ENCODE results near the gene CD44. TPM values are rescaled to one million over a fixed set of nuclear protein-coding genes. Genes with fewer than 3 reads are reported as not detected.

CD44 gene
- total and polyA plus RNA-seq, 4 donors: 4.1 to 26.9 (median 14.6) TPM

DNA sequence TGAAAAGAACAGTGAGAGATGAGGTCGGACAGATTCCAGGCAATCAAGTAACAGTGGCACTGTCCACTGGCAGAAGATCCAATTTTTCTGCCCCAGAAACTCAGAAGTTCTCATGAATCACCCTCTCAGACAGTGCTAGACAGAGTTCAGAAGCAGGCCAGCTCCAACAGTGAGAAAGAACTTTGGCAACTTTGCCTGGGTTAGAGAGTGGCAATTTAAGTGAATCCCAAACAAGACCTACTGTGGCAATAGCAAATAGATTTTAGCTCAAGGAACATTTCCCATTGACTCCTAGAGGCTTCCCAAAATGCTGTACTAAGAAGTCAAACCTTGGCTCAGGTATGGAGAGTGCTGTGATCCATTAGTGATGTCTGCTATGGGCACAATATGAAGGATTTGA lies 12.3 kb downstream of the CD44 start:
- Histone ChIP-seq H3K27me3 (ENCODE audit: control insufficient read depth in 4 of 4, insufficient read depth in 4 of 4, low read length in 3 of 4) (no peaks in the 10 kb centered on the region), H3K4me1 (ENCODE audit: control insufficient read depth in 4 of 4, insufficient read depth in 4 of 4, low read length in 3 of 4) (no peaks in the 10 kb centered on the region), H3K4me3 (ENCODE audit: low read depth in 1 of 3, low read length in 3 of 3) (no peak overlapping the region), H3K27ac (ENCODE audit: low read depth in 1 of 2, low read length in 2 of 2) (no peak overlapping the region), H3K36me3 (ENCODE audit: control insufficient read depth in 4 of 4, insufficient read depth in 3 of 4, low read depth in 1 of 4, low read length in 3 of 4) (no peaks in the 10 kb centered on the region), H3K9me3 (ENCODE audit: control insufficient read depth in 4 of 4, low read length in 3 of 4) (peaks cover 0 to 2% (median 0%) of the 10 kb centered on the region in 4 donors), H3K9ac (ENCODE audit: low read depth in 1 of 2, low read length in 2 of 2) (no peak overlapping the region)
- DNase-seq (ENCODE audit: low spot score): no peak
- TF ChIP-seq TAF1 (conservative IDR thresholded peaks at IDR 0.05) (no peak), FOXA1 (IDR thresholded peaks at IDR 0.05) (no peak), RXRA (IDR thresholded peaks at IDR 0.05) (no peak), JUND (IDR thresholded peaks at IDR 0.05) (no peak), HNF4G (IDR thresholded peaks at IDR 0.05) (no peak), NR2F2 (IDR thresholded peaks at IDR 0.05) (no peak), EGR1 (IDR thresholded peaks at IDR 0.05; ENCODE audit: low read depth in 2 of 2) (no peak), GABPA (IDR thresholded peaks at IDR 0.05 in 1 of 2, conservative IDR thresholded peaks at IDR 0.05 in 1 of 2) (no peak), RAD21 (IDR thresholded peaks at IDR 0.05) (no peak), SP1 (IDR thresholded peaks at IDR 0.05) (no peak), HNF4A (conservative IDR thresholded peaks at IDR 0.05) (no peak)
- TF ChIP-seq, protein P1, sequence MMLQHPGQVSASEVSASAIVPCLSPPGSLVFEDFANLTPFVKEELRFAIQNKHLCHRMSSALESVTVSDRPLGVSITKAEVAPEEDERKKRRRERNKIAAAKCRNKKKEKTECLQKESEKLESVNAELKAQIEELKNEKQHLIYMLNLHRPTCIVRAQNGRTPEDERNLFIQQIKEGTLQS (IDR thresholded peaks at IDR 0.05): no peak
- TF ChIP-seq, protein P2, sequence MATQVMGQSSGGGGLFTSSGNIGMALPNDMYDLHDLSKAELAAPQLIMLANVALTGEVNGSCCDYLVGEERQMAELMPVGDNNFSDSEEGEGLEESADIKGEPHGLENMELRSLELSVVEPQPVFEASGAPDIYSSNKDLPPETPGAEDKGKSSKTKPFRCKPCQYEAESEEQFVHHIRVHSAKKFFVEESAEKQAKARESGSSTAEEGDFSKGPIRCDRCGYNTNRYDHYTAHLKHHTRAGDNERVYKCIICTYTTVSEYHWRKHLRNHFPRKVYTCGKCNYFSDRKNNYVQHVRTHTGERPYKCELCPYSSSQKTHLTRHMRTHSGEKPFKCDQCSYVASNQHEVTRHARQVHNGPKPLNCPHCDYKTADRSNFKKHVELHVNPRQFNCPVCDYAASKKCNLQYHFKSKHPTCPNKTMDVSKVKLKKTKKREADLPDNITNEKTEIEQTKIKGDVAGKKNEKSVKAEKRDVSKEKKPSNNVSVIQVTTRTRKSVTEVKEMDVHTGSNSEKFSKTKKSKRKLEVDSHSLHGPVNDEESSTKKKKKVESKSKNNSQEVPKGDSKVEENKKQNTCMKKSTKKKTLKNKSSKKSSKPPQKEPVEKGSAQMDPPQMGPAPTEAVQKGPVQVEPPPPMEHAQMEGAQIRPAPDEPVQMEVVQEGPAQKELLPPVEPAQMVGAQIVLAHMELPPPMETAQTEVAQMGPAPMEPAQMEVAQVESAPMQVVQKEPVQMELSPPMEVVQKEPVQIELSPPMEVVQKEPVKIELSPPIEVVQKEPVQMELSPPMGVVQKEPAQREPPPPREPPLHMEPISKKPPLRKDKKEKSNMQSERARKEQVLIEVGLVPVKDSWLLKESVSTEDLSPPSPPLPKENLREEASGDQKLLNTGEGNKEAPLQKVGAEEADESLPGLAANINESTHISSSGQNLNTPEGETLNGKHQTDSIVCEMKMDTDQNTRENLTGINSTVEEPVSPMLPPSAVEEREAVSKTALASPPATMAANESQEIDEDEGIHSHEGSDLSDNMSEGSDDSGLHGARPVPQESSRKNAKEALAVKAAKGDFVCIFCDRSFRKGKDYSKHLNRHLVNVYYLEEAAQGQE (IDR thresholded peaks at IDR 0.05): no peak
- TF ChIP-seq, protein P3, sequence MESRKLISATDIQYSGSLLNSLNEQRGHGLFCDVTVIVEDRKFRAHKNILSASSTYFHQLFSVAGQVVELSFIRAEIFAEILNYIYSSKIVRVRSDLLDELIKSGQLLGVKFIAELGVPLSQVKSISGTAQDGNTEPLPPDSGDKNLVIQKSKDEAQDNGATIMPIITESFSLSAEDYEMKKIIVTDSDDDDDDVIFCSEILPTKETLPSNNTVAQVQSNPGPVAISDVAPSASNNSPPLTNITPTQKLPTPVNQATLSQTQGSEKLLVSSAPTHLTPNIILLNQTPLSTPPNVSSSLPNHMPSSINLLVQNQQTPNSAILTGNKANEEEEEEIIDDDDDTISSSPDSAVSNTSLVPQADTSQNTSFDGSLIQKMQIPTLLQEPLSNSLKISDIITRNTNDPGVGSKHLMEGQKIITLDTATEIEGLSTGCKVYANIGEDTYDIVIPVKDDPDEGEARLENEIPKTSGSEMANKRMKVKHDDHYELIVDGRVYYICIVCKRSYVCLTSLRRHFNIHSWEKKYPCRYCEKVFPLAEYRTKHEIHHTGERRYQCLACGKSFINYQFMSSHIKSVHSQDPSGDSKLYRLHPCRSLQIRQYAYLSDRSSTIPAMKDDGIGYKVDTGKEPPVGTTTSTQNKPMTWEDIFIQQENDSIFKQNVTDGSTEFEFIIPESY (IDR thresholded peaks at IDR 0.05): no peak
- TF ChIP-seq, protein P4, sequence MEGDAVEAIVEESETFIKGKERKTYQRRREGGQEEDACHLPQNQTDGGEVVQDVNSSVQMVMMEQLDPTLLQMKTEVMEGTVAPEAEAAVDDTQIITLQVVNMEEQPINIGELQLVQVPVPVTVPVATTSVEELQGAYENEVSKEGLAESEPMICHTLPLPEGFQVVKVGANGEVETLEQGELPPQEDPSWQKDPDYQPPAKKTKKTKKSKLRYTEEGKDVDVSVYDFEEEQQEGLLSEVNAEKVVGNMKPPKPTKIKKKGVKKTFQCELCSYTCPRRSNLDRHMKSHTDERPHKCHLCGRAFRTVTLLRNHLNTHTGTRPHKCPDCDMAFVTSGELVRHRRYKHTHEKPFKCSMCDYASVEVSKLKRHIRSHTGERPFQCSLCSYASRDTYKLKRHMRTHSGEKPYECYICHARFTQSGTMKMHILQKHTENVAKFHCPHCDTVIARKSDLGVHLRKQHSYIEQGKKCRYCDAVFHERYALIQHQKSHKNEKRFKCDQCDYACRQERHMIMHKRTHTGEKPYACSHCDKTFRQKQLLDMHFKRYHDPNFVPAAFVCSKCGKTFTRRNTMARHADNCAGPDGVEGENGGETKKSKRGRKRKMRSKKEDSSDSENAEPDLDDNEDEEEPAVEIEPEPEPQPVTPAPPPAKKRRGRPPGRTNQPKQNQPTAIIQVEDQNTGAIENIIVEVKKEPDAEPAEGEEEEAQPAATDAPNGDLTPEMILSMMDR (IDR thresholded peaks at IDR 0.05; ENCODE audit: low read depth, low read length, missing input control): no peak
- WGBS: 79% methylated on average over 1 of the region's 1 CpG

DNA sequence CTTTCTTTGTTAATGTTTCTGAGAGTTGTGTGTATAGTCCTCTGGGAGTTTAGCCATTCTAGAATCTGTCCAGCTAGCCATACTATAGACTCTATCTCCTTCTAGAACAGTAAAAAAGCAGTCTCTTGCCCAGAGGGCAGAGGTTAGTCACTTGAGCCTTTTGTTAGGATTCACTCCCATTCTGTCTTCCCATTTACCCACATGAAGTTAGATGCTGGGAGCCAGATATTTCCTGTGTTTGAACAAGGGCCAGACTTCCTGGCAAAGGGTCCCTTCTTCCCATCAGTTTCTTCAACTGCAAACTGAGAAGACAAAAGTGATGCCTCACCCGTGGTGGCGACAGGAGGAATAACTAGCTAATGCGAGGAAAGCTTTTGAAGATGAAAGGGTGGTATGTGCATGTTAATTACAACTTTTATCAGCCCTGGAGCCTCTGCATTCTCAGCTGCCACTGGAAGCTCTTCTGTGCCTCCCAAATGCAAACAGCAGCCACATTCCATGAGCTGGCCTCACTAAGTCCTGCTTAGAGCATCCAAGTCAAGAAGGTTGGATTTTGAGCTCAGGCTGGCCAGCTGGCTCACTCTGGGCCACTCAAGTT lies 12.8 kb downstream of the CD44 start:
- Histone ChIP-seq H3K27ac (ENCODE audit: low read depth in 1 of 2, low read length in 2 of 2) (no peak overlapping the region), H3K36me3 (ENCODE audit: control insufficient read depth in 4 of 4, insufficient read depth in 3 of 4, low read depth in 1 of 4, low read length in 3 of 4) (no peaks in the 10 kb centered on the region), H3K27me3 (ENCODE audit: control insufficient read depth in 4 of 4, insufficient read depth in 4 of 4, low read length in 3 of 4) (no peaks in the 10 kb centered on the region), H3K4me3 (ENCODE audit: low read depth in 1 of 3, low read length in 3 of 3) (no peak overlapping the region), H3K9me3 (ENCODE audit: control insufficient read depth in 4 of 4, low read length in 3 of 4) (peaks cover 0 to 2% (median 0%) of the 10 kb centered on the region in 4 donors), H3K9ac (ENCODE audit: low read depth in 1 of 2, low read length in 2 of 2) (no peak overlapping the region), H3K4me1 (ENCODE audit: control insufficient read depth in 4 of 4, insufficient read depth in 4 of 4, low read length in 3 of 4) (no peaks in the 10 kb centered on the region)
- DNase-seq (ENCODE audit: low spot score): no peak
- WGBS: 66% methylated on average over 3 of the region's 3 CpGs
- TF ChIP-seq, protein P1 (IDR thresholded peaks at IDR 0.05): no peak
- TF ChIP-seq SP1 (IDR thresholded peaks at IDR 0.05): no peak
- no peak for TF ChIP-seq NR2F2 (IDR thresholded peaks at IDR 0.05)
- no peak for TF ChIP-seq EGR1 (IDR thresholded peaks at IDR 0.05; ENCODE audit: low read depth in 2 of 2)
- TF ChIP-seq FOXA2 (IDR thresholded peaks at IDR 0.05): no peak
- TF ChIP-seq, protein P4 (IDR thresholded peaks at IDR 0.05; ENCODE audit: low read depth, low read length, missing input control): no peak
- TF ChIP-seq HNF4G (IDR thresholded peaks at IDR 0.05): no peak
- TF ChIP-seq RXRA (IDR thresholded peaks at IDR 0.05): no peak
- no peak for TF ChIP-seq JUND (IDR thresholded peaks at IDR 0.05)
- TF ChIP-seq, protein P3 (IDR thresholded peaks at IDR 0.05): no peak
- TF ChIP-seq RAD21 (IDR thresholded peaks at IDR 0.05): no peak
- TF ChIP-seq HNF4A (conservative IDR thresholded peaks at IDR 0.05): no peak
